GM20431 (cell line): ENCODE results near the gene AXIN1.
"Not testable (repeated sequence)": the region's sequence is repeated elsewhere in the genome, so short reads cannot be mapped to it uniquely, and the experiment has no call there.

Experiments
- in situ Hi-C: fragments of 300-500 bp; cut with MseI, MboI; formaldehyde crosslinking; loops from one replicate; pipeline ENCODE4 v1.15.0; 2020; ENCODE audit warnings: low sequenced_read_pairs; ENCODE audit not compliant: unreplicated experiment

Gene AXIN1

DNA sequence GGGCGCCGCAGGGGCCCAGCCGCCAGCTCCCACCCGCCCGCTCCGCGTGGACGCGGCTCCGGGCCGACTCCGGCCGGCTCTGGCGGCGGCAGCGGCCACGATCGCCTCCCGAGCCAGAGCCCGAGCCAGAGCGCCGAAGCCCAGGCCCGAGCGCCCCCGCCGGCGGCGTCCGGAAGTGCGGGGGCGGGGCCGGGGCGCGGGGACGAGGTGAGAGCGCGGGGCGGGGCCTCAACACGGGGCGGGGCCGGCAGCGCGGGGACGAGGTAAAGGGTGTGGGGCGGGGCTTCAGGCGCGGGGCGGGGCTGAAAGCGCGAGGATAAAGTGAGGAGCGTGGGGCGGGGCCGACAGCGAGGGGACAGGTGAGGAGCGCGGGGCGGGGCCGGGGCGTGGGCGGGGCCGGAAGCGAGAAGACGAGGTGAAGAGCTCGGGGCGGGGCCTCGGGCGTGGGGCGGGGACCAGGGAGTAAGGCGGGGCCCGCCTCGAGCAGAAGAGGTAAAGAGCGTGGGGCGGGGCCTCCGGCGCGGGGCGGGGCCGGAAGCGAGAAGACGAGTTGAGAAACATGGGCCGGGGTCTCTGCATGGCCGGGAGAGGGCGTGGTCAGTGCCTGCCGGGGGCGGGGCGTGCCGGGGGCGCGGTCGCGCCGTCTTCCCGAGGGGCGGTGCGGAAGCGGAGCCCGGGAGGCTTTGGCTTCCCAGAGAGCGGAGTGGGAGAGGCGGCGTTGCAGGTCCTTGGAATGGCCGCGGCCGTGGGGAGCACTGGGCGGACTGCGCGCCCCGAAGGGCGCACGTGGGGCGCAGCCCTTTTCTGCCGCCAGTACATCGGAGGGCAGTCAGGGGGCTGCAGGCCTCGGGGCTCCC lies at the start of gene AXIN1:
Gene AXIN1, minus strand, starts transcription at position 177 of the 857 bp plus-strand sequence. CDS start 5,698 bp downstream, outside the sequence.
- in situ Hi-C loops: no loop called here

DNA sequence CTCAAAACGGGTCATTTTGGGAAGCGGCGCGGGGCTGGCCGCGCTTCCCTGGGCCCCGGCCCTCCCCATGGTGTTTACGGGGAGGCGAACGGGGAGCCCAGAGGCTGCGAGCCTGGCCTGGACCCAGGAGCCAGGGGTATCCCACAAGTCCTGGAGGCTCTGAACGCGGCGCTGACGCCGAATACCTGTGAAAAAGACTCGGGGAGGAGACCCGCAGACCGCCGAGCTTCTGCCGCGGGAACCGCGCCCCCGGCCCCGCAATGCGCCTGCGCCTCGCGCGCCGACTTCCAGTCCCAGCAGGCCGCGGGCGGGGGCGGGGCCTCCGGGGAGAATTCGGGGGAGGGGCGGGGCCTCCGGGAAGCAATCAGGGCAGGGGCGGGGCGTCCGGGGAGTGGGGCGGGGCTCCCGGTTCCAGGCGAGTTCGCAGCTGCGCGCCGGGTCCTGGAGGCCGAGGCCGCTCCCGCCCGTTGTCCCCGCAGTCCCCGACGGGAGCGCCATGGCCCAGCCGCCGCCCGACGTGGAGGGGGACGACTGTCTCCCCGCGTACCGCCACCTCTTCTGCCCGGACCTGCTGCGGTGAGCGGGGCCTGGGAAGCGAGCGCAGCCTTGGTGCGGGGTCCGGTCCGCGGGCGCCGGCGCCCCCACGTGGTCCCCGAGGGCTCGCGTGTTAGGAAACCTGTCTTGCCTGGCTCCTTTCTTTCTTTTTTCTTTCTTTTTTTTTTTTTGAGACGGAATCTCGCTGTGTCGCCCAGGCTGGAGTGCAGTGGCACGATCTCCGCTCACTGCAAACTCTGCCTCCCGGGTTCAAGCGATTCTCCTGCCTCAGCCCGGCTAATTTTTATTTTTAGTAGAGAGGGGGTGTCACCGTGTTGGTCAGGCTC lies 49.2 kb upstream of the AXIN1 start, which contains the start of gene DECR2:
Gene DECR2, plus strand, starts transcription at position 418 of the 881 bp plus-strand sequence. Its CDS starts 79 bp downstream, at position 497.
- in situ Hi-C loops: no loop called here

DNA sequence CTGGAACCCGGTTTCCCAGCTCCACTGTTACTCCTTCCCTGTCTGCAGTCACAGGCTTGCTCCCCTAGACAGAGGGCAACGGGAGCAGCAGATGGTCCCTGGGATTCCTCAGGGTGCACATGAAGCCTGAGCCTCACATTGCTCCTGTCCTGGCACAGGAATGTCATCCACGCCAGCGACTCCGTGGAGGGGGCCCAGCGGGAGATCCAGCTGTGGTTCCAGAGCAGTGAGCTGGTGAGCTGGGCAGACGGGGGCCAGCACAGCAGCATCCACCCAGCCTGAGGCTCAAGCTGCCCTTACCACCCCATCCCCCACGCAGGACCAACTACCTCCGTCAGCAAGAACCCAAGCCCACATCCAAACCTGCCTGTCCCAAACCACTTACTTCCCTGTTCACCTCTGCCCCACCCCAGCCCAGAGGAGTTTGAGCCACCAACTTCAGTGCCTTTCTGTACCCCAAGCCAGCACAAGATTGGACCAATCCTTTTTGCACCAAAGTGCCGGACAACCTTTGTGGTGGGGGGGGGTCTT lies 47.6 kb upstream of the AXIN1 start:
- in situ Hi-C loops: no loop called here

GRCh38 chr16:399340-400019 lies 47.0 kb upstream of the AXIN1 start:
- in situ Hi-C loops: no loop called here

- in situ Hi-C loops: no loop called here
Measured at GRCh38 chr16:398561-399339, 46.2 kb upstream of the AXIN1 start.

GRCh38 chr16:397736-398332 lies 45.3 kb upstream of the AXIN1 start:
- in situ Hi-C loops: no loop called here

DNA sequence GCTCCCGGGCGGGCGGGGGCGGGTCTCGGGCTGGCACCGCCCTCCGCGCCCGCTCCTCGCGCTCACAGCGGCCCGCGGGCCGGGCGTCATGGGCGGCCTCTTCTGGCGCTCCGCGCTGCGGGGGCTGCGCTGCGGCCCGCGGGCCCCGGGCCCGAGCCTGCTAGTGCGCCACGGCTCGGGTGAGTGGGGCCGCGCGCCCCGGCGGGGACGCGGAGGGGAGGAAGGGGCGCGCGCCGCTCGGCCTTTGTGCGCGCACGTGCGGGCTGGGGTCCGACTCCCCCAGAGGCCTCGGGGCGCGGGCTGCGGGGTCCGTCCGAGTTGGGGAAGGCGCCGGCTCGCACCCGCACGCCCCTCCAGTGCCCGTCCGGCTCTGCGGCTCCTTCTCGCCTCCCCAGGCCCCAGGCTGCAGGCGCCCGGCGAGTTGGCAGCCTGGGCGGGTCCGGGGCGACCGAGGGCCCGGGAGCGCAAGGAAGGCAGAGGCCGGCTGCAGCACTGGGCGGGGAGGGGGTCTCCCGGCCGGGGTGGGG lies 44.7 kb upstream of the AXIN1 start, which contains the start of gene NME4:
Gene NME4, plus strand, starts transcription at position 65 of the 527 bp plus-strand sequence. Its CDS starts 24 bp downstream, at position 89.
- in situ Hi-C loops: no loop called here

DNA sequence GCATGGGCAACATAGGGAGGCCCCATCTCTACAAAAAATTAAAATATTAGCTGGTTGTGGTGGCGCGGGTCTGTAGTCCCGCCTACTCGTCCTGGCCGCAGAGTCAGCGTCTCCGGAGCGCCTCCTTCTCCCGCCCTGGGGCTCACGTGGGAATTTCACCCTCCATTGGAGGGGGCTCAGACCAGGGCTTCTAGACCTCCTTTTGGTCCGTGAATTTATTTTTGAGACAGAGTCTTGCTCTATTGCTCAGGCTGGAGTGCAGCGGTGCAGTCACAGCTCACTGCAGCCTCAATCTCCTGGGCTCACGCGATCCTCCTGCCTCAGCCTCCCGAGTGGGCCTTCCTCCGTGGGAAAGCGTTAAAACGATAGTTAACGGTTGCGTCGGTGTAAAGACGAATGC lies 44.1 kb upstream of the AXIN1 start:
- in situ Hi-C loops: no loop called here

- in situ Hi-C loops: no loop called here
Measured at GRCh38 chr16:396199-396598, 43.7 kb upstream of the AXIN1 start.

GRCh38 chr16:392450-393030 lies 40.0 kb upstream of the AXIN1 start:
- in situ Hi-C loops: no loop called here

DNA sequence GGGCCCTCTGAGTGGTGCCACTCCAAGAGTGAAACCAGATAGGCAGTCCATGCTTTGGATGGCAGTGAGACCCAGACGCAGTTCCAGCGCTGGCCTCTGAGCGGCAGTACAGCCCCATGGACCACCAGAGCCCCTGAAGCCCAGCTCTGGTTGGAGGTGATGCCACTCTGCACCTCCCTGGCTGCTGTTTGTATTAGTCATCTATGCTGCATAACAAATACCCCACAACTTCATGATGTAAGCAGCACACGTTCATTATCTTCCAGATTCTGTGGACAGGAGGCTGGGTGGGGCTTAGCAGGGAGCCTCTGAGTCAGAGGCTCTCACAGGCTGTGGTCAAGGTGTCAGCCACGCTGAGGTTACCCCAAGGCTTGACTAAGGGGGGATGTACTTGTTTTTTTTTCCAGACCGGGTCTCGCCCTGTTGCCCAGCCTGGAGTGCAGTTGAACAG lies 39.4 kb upstream of the AXIN1 start:
- in situ Hi-C loops: no loop called here

DNA sequence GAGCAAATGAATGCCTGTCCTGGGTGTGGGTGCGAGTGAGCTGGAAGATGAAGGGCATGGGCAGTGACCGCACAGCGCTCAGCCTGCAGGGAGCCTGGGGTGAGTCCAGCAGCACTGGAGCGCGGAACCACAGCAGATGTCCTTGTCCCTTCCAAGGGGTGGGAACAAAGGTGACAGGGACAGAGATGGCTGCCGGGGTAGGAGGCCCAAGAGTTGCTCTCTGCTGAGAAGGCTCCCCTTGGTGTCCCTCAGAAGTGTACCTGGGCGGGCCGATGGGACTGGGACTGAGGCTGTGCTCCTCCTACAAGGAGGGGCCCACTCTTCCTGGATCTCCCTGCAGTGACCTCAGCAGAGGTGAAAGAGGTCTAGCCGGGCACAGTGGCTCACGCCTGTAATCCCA lies 36.8 kb upstream of the AXIN1 start:
- in situ Hi-C loops: no loop called here

DNA sequence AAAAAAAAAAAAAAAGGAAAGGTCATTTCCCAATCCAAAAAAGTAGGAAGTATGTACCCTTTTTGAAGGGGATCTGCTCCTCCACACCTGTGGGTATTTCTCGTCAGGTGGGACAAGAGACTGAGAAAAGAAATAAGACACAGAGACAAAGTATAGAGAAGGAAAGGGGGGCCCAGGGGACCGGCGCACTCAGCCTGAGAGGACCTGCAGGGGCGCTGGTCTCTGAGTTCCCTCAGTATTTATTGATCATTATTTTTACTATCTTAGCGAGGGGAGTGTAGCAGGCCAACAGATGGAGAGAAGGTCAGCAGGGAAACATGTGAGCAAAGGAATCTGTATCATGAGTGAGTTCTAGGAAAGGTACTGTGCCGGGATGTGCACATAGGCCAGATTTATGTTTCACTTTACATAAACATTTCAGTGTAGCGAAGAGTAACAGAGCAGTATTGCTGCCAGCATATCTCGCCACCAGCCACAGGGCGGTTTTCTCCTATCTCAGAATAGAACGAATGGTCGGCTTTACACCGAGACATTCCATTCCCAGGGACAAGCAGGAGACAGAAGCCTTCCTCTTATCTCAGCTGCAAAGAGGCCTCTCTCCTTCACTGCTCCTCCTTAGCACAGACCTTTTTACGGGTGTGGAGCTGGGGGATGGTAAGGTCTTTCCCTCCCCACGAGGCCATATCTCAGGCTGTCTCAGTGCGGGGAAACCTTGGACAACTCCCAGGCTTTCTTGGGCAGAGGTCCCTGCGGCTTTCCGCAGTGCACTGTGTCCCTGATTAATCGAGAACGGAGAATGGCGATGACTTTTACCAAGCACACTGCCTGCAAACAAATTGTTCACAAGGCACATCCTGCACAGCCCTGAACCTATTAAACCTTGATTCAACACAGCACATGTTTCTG lies 35.5 kb upstream of the AXIN1 start:
- in situ Hi-C loops: not testable (repeated sequence)

DNA sequence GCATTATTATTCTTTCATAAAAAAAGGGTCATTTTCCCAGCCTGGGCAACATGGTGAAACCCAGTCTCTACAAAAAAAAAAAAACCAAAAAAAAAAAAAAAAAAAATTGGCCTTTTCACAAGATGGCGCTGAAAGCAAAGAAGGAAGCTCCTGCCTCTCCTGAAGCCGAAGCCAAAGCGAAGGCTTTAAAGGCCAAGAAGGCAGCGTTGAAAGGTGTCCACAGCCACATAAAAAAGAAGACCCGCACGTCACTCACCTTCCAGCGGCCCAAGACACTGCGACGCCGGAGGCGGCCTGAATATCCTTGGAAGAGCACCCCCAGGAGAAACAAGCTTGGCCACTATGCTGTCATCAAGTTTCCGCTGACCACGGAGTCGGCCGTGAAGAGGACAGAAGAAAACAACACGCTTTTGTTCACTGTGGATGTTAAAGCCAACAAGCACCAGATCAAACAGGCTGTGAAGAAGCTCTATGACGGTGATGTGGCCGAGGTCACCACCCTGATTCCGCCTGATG lies 34.2 kb upstream of the AXIN1 start:
- in situ Hi-C loops: no loop called here

DNA sequence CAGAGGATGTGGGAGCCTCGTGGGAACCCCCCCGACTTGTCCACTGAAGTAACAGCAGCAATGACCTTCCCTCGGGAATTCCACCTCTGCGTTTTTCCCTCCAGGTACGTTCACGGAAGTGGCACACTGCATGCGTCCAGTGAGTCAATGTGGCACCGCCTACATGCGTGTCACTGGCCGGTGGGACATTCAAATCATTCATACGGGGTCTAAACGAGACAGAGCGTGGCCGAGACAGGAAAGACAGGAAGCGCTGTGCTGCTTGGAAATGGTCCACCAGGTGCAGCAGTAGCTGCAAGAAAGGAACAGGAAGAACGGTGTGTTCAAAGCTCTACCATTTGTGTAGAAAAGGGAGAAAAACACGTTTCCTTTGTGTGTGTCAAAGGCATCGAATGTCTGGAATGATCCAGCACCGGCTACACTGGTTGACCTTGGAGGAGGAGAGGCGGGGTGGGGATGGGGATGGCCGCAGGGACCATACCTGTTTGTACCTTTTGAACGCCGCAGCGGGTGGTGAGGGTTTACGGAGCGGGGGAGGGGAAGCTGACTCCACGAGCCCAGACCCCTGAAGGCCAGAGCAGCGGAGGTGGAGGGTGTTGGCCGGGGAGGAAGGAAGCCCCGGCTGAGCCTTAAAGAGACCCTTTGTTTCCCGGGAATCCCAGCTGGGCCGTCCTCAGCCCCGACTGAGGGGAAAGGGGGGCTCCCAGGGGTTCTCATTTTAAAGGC lies 31.0 kb upstream of the AXIN1 start:
- in situ Hi-C loops: no loop called here
